Medulla oblongata (tissue), 1 donor: ENCODE data around the gene RPS24.
"Not testable (repeated sequence)": the region's sequence is repeated elsewhere in the genome, so short reads cannot be mapped to it uniquely, and the experiment has no call there.

Experiments
- DNase-seq: peaks from one replicate; pipeline ENCODE4 v3.0.0-alpha.2; 2015; ENCODE audit errors: extremely low spot score

RPS24 gene

DNA sequence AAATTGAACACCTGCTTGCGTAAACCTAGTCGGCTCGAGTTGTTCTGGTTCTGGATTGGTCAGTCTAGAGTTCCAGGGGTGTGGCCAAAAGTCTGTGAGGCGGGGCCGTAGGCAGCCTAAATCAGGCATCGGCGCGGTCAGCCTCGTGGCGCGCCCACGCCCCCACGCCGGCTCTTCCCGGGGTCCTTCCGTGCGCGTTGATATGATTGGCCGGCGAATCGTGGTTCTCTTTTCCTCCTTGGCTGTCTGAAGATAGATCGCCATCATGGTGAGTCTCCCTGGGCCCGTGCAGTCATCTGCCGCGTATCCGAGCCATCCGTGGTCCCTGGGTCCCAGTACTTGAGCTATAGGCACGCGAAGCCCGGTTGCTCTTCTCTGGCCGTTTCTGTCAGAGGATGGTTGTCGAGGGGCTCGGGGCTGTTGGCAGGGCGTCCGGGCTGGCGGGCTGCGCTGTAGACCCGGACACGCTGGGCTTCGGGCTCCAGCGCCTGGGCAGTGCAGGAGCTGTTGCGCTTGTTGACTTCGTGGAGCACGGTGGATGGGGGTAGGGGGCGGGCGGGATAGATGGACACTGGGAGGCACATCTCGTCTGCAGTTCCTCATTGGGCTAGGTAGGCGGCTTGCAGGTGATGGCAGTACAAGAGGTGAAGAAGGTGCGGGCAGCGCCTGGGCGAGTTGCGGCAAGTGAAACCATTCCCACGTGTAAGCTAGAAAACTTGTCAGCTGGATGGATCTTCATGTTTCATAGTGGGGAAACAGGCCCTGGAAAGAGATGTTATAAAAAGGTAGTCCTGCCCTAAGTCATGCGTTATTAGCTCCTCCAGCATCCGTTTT lies at the start of gene RPS24:
RPS24 (plus strand) TSS at position 227 of the 834 bp plus-strand sequence; CDS start at position 266, 39 bp downstream.
- peak; percentile 97 for DNase-seq

DNA sequence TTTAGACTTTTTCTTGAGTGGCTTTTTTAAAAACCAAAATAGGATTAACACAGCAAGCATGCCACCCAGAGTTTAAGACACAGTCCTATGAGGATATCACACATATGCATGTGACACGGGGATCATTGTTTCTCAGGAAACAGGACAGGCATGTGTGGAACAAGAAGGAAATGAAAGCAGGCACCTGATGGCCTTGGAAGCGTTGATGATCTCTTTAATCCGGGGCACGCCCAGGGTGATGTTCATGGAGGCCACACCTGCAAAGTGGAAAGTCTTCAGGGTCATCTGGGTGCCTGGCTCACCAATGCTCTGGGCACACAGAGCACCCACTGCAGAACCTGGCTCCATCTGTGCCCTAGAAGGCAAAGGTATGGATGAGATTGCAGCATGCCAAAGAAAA lies 48.7 kb upstream of the RPS24 start:
- no peak for DNase-seq

DNA sequence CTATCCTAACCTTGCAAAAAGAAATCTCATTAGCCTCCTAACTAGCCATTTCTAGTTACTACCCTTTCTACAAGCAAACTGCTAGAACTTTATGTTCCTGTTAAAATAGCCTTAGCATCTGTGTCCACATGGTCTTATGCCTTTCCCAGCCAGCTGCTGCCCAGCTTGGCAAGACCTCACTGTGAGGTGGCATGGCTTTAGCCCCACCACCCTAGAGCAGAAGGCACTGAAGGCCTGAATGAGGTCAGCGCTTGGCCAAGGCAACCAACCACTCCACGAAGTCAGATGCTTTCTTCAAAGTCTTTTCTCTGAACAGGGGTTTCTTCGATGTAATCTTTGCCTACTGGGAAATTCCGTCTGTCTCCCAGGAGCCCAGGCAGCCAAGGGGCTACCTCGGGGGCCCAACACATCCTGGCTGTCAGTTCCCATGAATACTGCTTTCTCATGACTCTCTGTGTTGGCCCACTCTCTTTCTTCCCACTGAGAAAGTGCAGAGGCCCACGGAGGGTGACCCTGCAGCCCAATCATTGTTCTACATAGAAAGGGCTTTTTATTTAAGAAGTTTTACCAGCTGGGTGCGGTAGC lies 45.9 kb upstream of the RPS24 start:
- peak; percentile 66 for DNase-seq

DNA sequence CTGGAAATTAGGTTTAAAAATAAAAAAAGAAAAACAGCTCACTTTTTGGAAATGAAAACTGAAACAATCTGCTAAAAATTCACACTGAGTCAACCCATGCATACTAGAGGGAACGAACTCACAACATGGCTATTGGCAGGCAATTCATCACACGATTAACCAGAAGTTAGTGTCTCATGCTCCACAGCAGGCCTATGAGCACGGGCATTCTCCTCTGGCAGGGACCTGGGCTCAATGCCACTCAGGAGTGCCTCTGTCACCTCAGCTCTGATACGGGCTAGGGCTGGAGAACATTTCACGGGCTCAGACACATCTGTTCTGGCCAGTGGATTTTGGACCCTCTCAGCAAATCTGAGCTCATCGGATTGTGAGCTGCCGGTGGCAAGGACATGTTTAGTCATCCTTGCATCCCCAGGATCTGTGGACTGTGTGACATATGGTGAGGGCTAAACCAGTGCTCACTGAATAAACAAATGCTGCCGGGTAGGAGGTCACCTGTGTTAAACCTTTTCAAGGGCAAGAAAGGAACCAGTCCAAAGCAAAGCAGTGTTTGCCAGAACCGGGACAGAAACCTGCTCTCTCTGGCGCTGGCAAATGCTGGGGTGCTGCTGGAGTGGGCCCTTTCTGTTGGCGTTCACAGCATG lies 44.5 kb upstream of the RPS24 start:
- DNase-seq = no peak

DNA sequence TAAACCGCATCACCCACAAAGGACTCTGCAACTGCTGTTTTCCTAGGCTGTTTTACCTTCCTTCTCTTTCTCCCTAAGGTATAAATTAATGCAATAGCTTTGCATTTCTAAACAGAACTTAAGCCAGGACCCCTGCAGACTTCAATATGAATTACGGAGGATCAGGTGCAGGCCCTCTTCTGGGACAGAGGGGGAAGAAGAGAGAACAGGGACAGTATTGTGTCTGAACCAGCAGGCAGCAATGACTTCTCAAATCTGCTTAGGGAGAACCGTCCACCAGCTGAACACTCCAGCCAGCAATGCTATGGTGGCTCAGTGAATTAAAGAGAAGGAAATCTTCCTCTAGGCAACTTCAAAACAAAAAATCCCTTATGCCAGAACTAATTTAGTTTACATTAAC lies 40.0 kb upstream of the RPS24 start:
- DNase-seq = no peak

DNA sequence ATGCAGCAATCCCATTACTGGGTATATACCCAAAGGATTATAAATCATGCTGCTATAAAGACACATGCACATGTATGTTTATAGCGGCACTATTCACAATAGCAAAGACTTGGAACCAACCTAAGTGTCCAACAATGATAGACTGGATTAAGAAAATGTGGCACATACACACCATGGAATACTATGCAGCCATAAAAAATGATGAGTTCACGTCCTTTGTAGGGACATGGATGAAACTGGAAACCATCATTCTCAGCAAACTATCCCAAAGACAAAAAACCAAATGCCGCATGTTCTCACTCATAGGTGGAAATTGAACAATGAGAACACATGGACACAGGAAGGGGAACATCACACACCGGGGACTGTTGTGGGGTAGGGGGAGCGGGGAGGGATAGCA lies 34.9 kb upstream of the RPS24 start:
- not testable (repeated sequence) for DNase-seq

DNA sequence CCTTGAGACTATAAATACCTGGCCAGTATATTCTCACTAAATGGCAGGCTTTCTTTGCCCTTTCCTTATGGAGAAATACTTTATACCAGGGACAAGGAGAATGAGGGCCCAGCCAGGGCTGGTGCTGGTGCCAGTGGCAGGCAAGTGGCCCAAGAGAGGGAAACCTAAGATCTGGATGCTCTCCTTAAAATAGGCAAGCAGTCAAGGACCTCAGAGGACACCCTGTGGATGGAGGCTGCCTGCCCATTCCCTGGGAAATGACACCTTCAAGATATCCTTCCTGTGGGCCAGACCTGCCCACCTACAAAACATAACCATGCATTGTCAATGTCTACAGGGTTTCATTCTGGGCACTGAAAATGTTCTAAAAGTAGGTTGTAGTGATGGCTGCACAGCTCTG lies 33.5 kb upstream of the RPS24 start:
- DNase-seq = no peak

DNA sequence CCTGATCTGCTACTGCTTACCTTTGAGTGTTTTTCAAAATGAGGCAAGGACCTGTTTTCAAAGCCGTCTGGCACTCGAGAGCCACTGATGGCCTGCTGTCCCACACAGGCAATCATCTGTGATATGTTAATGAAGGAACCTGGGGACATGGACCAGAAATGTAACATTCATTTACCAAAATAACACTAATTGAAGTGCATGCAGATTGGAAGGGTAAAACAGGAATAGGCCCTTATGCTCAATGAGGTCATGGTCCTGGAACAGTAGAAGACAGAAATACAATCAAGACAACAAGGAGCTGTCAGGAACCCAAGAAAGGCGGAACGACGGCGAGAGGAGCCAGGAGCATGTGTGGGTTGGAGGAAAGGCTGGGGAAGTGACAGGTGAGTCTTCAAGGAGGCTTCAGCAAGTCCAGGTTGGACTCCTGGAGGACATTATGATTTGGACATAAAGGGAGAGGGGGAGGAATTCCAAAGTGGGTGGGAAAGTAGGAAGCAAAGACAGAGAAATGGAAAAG lies 32.6 kb upstream of the RPS24 start:
- no peak for DNase-seq

DNA sequence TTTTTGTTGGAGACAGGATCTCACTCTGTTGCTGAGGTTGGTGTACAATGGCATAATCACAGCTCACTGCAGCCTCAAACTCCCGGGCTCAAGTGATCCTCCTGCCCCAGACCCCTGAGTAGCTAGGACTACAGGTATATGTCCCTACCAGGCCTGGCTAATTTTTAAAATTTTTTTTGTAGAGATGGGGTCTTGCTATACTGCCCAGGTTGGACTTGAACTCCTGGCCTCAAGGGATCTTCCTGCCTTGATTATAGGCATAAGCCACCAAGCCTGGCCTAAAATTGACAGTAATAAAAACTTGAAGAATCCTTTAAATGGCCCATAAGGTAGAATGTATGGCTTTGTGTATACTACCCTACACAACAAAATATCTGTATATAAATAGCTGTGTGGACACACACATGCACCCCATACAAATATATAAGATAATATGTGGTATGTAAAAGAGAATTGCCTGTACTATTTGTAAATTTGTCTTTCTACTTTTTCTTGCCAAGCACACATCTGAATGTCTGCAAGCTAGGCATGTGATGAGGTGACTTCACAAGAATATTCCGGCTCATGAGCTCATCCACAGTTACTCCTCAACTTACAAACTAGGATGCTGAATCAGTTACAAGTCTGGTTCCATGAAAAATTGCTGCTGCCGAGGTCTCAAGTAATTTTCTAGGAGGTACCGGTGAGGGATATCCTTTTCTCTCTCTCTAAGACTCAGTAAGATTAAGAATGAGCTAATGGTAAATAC lies 30.9 kb upstream of the RPS24 start:
- DNase-seq = no peak

DNA sequence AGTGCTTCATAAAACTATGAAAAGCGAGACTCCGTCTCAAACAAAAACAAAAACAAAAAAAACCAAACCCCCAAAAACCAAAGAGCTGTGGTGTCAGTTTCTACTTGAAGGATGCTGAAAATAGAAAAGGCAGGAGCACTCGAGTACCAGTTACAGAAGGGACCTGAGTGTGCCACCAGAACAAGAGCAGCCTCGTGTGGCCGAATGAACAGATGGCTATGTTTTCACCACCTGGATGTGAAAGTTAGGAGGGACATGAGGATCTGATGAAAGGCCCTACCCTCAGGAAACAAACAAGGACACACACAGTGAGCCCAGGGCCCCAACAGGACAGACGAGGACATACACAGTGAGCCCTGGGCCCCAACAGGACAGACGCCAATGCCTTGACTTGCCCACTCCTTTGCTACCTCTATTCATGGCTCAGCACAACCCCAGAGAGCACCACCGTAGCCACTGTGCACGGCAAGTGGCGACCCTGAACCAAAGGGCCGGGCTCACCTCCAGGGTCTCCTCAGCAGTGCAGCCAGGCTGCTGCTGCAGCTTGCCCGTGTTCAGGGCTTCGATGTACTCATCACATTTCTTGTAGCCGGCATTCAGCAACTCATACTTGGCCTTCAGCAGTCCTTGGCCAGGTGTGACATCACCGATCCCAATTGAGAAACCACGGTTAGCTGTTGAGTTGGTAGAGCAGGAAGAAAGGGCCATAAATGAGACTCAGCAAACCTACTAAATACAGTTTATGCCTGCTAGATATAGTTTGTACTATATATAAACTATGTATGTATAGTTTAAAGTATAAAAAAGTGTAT lies 29.2 kb upstream of the RPS24 start:
- DNase-seq = no peak

DNA sequence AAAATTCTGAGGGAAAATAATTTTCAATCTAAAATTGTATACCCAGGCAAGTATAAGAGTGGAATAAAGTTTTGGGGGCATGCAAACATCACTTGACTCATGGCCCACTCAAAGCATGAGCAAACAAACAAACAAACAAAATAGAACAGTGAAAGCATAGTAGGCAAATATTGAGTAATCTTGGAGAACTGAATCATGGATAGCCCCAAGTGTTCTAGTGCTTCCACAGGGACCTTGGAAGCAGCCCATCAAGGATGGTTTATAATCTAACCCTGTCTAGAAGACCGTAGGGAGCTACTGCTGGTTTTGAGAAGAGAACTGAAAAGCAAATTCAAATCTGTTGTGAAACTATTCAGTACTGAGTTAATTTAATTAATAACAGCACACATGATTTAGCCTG lies 26.5 kb upstream of the RPS24 start:
- no peak for DNase-seq

DNA sequence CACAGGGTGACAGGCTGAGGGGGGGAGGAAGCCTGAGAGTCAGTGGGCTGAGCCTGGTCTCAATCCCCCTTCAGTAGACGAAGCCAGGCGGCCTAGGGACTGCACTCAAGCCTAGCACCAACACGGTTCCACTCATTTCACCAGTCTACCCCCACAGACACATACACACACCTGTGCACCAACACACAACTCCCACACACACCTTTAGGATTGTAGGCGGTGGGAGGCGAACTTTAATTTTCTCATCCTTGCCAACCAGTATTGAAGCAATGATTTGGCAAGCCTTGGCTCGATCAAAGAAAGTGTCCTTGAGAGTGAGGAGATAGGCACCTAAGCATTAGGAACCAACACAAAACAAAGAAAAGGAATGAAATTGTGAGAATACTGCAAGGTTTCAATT lies 24.0 kb upstream of the RPS24 start:
- no peak for DNase-seq

DNA sequence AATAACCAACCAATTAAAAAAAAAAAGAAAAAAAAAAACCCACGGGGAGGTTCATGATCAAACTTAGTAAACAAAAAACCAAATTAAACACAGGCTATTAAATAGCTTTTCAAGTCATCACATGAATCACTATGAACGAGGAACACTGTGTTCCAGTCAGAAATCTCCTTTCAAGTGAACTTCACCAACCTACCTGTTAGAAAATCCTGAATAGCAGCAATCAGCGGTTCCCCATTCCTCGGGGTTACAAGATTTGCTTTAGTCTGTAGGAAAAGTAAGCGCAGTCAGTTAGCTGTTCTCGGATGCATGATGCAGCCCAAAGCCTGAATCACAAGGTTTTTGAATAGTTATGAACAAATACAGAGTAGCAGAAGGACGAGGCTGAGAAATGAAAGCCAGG lies 23.4 kb upstream of the RPS24 start:
- DNase-seq = no peak

DNA sequence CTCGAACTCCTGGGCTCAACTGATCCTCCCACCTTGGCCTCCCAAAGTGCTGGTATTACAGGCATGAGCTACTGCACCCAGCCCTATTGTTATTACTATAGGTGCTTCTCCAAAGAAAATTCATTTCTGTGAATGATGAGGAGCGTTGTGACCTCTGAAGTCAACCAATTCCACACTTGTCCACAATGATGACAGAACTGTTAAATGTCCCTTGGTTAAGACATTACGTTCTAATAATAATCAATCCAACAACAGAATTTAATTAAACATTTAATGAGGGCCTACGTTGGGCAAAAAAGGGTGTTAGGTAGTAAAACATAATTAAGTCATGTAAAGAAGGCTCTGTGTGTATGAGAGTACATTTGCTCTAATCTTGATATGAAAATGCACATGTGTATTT lies 22.6 kb upstream of the RPS24 start:
- no peak for DNase-seq

DNA sequence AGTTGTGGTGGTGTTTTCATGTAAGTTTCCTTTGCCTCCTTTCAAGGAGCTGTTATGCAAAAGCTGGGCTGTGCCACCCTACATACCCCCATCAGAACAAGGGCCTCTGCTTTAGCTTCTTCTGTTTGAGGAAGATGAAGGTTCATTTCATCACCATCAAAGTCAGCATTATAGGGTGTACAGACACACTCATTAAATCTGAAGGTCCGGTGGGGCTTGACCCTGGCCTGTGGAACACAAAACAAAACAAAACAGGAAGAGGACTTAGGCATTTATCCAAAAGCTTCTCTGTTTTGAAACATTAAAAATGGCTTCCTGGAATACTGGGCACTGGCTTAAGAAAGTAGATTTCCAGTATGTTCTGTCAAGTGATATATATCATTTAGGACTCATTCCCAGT lies 20.1 kb upstream of the RPS24 start:
- DNase-seq = no peak

DNA sequence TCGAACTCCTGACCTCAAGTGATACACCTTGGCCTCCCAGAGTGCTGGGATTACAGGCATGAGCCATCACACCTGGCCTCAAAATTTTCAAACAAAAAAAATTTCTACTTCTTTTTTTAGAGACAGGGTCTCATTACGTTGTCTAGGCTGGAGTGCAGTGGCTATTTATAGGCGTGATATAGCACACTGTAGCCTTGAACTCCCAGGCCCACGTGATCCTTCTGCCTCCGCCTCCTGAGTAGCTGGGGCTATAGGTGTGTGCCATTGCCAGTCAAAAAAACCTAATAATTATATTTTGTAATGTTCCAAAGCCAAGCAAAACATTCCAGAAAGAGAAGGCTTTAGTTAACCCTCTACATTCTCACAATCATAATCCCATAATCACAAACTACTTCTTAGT lies 18.1 kb upstream of the RPS24 start:
- no peak for DNase-seq

DNA sequence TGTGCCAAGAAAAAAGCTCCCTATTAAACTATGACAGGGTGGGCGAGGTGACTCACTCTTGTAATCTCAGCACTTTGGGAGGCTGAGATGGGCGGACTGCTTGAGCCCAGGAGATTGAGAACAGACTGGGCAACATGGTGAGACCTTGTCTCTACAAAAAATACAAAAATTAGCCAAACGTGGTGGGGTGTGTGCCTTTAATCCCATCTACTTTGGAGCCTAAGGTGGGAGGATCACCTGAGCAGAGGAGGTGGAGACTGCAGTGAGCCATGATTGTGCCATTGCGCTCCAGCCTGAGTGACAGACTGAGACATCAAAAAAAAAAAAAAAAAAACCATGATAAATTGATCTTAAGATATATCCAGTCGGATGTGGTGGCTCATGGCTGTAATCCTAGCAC lies 15.8 kb upstream of the RPS24 start:
- no peak for DNase-seq

DNA sequence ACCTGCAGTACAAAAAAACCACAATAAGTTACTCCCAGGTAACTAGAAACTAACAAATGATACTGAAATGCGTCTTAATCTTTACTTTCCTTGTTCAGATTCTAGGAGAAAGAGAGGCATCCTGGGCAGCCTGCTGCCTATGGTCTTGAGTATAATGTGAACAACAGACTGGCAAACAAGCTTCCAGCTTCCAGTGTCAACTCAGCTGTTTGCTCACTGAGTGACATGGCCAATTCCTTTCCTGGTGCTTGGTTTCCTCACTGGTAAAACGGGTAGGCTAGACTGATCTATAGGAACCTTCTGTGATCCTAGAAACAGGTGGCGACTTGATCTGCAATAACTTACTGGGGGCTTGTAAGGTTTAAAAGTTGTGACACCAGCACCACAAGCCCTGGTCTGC lies 14.4 kb upstream of the RPS24 start:
- DNase-seq = no peak

DNA sequence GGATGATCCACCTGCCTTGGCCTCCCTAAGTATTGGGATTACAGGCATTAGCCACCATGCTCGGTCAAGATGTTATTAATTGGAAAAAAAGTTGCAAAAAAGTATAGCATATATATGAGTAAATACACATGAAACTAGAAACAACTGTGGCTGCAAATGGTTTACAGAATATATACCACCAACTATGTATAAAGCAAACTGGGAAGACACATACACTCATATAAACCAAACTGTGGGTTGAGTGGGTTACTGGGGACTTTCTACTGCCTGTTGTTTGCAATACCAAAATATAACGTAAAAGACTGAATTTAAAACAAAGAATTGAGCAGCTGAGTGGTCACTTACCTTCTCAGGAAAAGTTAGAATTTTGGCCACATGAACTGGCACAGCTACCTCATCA lies 12.5 kb upstream of the RPS24 start:
- DNase-seq = no peak

DNA sequence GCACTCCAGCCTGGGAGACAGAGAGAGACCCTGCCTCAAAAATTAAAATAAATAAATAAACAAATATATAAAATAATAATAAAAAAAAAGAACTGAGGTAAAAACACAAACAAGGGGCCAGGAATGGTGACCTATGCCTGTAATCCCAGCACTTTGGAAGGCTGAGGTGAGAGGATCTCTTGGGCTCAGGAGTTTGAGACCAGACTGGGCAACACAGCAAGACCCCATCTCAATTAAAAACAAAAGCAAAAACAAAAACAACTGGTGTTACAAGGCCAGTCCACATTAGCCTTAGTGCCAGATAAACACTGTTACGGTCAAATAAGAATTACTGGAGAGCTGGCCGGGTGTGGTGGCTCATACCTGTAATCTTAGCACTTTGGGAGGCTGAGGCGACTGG lies 9.9 kb upstream of the RPS24 start:
- no peak for DNase-seq

DNA sequence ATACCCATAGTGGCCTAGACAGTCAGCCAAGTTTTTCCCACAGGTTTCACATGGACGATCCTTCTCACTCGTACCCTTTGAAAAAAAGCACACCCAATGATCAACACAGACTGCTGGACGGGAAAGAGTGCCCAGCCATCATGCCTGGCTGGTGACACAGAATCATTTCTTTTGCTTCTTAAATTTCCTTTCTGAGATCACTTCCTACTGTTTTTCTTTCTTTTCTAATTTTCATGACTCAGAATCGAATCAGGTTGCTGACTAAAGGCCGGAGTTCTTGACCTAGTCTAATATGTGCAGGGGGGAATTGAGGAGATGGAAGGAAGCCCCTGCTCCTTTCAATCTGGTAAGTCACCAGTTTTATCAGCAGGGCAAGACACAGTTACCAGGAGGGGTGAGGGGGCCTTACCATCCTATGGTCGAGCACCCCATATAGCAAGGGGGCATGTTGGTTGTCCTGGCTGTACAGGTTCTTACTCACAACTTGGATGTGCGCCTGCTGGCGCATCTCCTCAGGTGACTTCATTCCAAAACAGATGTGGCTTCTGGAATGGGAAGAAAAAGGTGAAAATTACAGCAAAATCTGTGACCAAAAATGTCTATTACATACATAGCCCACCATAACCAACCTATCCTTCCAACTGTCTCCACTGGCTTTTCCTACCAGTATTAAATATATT lies 7.8 kb upstream of the RPS24 start:
- no peak for DNase-seq
